ENCODE data around the gene INHBA. TPM values are rescaled to one million over a fixed set of nuclear protein-coding genes. Genes with fewer than 3 reads are reported as not detected.

The INHBA gene
- total RNA-seq, 1 experiment from 2014 or later: 1.0 TPM

DNA sequence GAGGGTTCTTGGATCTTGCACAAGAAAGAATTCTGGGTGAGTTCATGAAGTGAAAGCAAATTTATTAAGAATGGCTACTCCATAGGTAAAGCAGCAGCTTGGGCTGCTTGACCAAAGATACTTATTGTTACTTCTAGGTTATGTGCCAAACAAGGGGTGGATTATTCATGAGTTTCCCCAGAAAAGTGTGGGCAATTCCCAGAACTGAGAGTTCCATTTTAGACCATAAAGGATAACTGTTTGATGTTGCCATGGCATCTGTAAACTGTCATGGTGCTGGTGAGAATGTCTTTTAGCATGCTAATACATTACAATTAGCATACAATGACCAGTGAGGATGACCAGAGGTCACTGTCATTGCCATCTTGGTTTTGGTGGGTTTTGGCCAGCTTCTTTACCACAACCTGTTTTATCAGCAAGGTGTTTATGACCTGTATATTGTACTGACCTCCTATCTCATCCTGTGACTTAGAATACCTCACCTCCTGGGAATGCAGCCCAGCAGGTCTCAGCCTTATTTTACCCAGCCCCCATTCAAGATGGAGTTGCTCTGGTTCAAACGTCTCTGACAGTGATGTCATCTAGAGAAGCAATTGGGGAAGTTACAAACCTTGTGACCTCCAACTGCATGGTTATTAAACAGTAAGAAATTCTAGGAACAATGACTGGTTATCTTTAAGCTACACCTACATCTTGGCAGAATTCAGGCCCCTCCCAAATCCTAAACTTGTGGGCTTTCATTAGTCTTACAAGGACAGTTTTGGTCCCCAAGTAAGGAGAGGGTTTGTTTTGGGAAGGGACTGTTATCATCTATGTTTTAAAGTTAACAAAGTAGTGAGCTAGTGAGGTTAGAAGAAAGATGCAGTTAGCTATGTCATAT is 48.0 kb upstream of the INHBA start (continued):
- TF ChIP-seq ZNF232 (CRISPR knock-in tag; IDR thresholded peaks at IDR 0.05): no peak

DNA sequence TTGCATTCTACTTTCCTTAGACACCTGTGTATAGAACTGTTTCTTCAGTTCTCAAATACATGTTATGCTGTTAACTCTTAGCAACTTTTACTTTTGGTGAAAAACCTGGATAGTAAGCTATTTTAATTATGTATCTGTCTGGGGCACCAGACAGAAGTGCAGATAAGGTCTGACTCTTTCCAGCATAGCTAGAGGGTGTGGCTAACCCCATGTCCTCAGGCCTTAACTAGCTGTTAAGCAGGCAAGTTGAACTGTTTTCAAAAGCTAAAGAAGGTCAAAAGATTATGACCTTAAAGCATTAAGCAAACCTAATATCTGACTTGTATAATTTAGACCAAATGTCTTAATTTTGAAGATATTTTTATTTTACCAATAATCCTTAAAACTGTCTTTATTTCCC is 45.1 kb upstream of the INHBA start:
- Mint-ChIP-seq H3K27ac (no peak overlapping the region), H3K27me3 (ENCODE audit: low read depth) (0 out of 2 replicates have a peak, but pooled peaks cover 2% of the 10 kb centered on the region), H3K4me1 (peaks cover 16% of the 10 kb centered on the region), H3K36me3 (peaks cover 36% of the 10 kb centered on the region), H3K4me3 (no peak overlapping the region), H3K9me3 (peaks cover 72% of the 10 kb centered on the region)
- ChIA-PET POLR2A (no interaction called here), CTCF (no interaction called here)
- no peak for ATAC-seq
- DNase-seq (ENCODE audit: low spot score): no peak
- TF ChIP-seq ZNF423 (CRISPR knock-in tag; IDR thresholded peaks at IDR 0.05) (no peak), GABPB1 (CRISPR knock-in tag; IDR thresholded peaks at IDR 0.05) (no peak), ATF2 (CRISPR knock-in tag; IDR thresholded peaks at IDR 0.05; ENCODE audit: borderline replicate concordance, low read depth) (no peak), JUN (CRISPR knock-in tag; IDR thresholded peaks at IDR 0.05) (no peak), CREB1 (CRISPR knock-in tag; IDR thresholded peaks at IDR 0.05) (no peak), EMX1 (CRISPR knock-in tag; IDR thresholded peaks at IDR 0.05) (no peak), PRDM15 (CRISPR knock-in tag; IDR thresholded peaks at IDR 0.05) (no peak), ATF6 (CRISPR knock-in tag; IDR thresholded peaks at IDR 0.05) (no peak), ELF4 (CRISPR knock-in tag; IDR thresholded peaks at IDR 0.05; ENCODE audit: low read depth) (no peak), ETV6 (CRISPR knock-in tag; IDR thresholded peaks at IDR 0.05) (no peak), ZNF219 (CRISPR knock-in tag; IDR thresholded peaks at IDR 0.05; ENCODE audit: borderline replicate concordance) (no peak), ZNF532 (CRISPR knock-in tag; IDR thresholded peaks at IDR 0.05; ENCODE audit: borderline replicate concordance) (no peak), MLX (CRISPR knock-in tag; IDR thresholded peaks at IDR 0.05) (no peak), USF1 (CRISPR knock-in tag; IDR thresholded peaks at IDR 0.05) (no peak), ESRRA (CRISPR knock-in tag; IDR thresholded peaks at IDR 0.05; ENCODE audit: borderline replicate concordance) (no peak), ZNF671 (CRISPR knock-in tag; IDR thresholded peaks at IDR 0.05) (no peak)
- TF ChIP-seq, protein P1, sequence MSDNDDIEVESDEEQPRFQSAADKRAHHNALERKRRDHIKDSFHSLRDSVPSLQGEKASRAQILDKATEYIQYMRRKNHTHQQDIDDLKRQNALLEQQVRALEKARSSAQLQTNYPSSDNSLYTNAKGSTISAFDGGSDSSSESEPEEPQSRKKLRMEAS (CRISPR knock-in tag; IDR thresholded peaks at IDR 0.05): no peak
- TF ChIP-seq, protein P2, sequence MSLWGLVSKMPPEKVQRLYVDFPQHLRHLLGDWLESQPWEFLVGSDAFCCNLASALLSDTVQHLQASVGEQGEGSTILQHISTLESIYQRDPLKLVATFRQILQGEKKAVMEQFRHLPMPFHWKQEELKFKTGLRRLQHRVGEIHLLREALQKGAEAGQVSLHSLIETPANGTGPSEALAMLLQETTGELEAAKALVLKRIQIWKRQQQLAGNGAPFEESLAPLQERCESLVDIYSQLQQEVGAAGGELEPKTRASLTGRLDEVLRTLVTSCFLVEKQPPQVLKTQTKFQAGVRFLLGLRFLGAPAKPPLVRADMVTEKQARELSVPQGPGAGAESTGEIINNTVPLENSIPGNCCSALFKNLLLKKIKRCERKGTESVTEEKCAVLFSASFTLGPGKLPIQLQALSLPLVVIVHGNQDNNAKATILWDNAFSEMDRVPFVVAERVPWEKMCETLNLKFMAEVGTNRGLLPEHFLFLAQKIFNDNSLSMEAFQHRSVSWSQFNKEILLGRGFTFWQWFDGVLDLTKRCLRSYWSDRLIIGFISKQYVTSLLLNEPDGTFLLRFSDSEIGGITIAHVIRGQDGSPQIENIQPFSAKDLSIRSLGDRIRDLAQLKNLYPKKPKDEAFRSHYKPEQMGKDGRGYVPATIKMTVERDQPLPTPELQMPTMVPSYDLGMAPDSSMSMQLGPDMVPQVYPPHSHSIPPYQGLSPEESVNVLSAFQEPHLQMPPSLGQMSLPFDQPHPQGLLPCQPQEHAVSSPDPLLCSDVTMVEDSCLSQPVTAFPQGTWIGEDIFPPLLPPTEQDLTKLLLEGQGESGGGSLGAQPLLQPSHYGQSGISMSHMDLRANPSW (CRISPR knock-in tag; conservative IDR thresholded peaks at IDR 0.05; ENCODE audit: low read depth): no peak

Data from WTC11 (cell line).